ENCODE data around the gene ITGB3.
"Not testable (repeated sequence)": the region's sequence is repeated elsewhere in the genome, so short reads cannot be mapped to it uniquely, and the experiment has no call there.

The ITGB3 gene

GRCh38 chr17:47223460-47223859, 30.2 kb upstream of the ITGB3 start:
- FAIRE-seq, result no peak

GRCh38 chr17:47224077-47224476, 29.6 kb upstream of the ITGB3 start:
- not testable (repeated sequence) for FAIRE-seq

- FAIRE-seq, result no peak
Measured at GRCh38 chr17:47224966-47225365, 28.7 kb upstream of the ITGB3 start.

GRCh38 chr17:47225436-47225858, 28.2 kb upstream of the ITGB3 start:
- no peak for FAIRE-seq

- FAIRE-seq, result no peak
Measured at GRCh38 chr17:47225911-47226688, 27.5 kb upstream of the ITGB3 start.

GRCh38 chr17:47227862-47228261, 25.8 kb upstream of the ITGB3 start:
- FAIRE-seq, result no peak

GRCh38 chr17:47229535-47230443, 23.8 kb upstream of the ITGB3 start:
- FAIRE-seq, result peak; percentile 31

GRCh38 chr17:47230864-47231263, 22.8 kb upstream of the ITGB3 start:
- no peak for FAIRE-seq

GRCh38 chr17:47231334-47231733, 22.3 kb upstream of the ITGB3 start:
- no peak for FAIRE-seq

GRCh38 chr17:47231866-47232265, 21.8 kb upstream of the ITGB3 start:
- FAIRE-seq, result no peak

- FAIRE-seq, result no peak
Measured at GRCh38 chr17:47232465-47232864, 21.2 kb upstream of the ITGB3 start.

GRCh38 chr17:47235506-47235905, 18.1 kb upstream of the ITGB3 start:
- no peak for FAIRE-seq

GRCh38 chr17:47235923-47236322, 17.7 kb upstream of the ITGB3 start:
- FAIRE-seq, result no peak

GRCh38 chr17:47237841-47238240, 15.8 kb upstream of the ITGB3 start:
- no peak for FAIRE-seq

- no peak for FAIRE-seq
Measured at GRCh38 chr17:47238321-47239010, 15.2 kb upstream of the ITGB3 start.

GRCh38 chr17:47239619-47239966, 14.0 kb upstream of the ITGB3 start:
- FAIRE-seq, result no peak

GRCh38 chr17:47239967-47240651, 13.5 kb upstream of the ITGB3 start:
- no peak for FAIRE-seq

- FAIRE-seq, result no peak
Measured at GRCh38 chr17:47240806-47241205, 12.8 kb upstream of the ITGB3 start.

- no peak for FAIRE-seq
Measured at GRCh38 chr17:47242648-47243047, 11.0 kb upstream of the ITGB3 start.

GRCh38 chr17:47243737-47244598, 9.7 kb upstream of the ITGB3 start:
- FAIRE-seq, result no peak

GRCh38 chr17:47244697-47245096, 8.9 kb upstream of the ITGB3 start:
- no peak for FAIRE-seq

GRCh38 chr17:47246120-47246519, 7.5 kb upstream of the ITGB3 start:
- no peak for FAIRE-seq

All from TTC549 (cell line).